Raji (cell line): ENCODE results near the gene NHEJ1.

Experiments
- POLR2A ChIP-seq: IDR thresholded peaks from 2 replicates; pipeline ENCODE4 v1.6.1; 2011; ENCODE audit warnings: low read depth, low read length, control low read depth; ENCODE audit not compliant: insufficient read depth

NHEJ1 gene

DNA sequence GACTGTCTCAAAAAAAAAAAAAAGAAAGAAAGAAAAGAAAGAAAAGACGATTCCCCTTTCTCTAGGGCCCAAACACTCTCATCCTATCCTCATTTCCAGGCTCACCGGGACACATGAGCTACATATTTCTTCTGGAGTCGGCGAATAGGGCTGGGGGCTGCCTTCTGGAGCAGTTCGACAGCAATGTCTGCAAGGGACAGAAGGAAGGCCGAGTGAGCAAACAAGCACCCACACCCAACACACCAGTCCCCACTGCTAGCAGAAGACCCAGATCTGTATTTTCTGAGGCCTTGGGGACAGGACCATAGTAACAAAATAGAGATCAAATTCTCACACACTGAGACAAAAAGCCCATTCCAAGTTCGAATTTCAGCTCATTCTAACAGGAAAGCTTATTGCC lies 14.9 kb upstream of the NHEJ1 start:
- TF ChIP-seq POLR2A = no peak

DNA sequence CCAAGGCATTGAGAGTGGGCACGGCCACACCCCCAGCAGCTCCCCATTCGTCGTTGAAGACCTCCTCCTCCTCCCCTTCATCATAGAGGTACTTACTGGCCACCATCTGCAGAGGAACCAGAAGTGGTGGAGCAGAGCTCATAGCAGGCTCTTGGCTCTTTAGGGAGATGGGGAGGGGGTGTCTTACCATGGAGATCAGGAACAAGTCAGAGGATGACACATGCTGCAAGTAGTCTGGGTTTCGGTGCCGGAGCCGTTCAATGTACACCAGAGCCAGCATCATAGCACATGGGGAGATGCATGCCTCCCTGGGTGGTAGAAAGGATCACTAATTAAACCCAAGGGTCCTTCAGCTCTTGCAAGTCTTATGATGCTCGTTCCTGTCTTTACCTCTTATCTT lies 14.2 kb upstream of the NHEJ1 start:
- no peak for TF ChIP-seq POLR2A

DNA sequence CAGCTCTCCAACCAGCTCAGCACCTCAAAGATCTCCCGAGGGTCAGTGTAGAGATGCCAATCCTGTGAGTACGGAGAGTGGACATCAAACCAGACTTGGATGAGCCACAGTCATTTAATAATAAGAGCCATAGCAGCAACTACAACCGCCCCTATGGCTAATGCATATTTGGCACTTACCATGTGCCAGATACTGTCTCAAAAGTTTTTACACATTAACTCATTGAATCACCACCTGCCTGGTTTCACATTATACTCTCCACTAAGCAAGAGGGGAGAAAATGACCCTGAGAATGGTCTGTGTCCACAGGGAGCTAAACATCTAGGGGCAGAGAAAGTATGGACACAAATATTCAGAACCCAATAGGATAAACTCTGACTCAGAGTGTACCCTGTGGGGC lies 13.5 kb upstream of the NHEJ1 start:
- no peak for TF ChIP-seq POLR2A

DNA sequence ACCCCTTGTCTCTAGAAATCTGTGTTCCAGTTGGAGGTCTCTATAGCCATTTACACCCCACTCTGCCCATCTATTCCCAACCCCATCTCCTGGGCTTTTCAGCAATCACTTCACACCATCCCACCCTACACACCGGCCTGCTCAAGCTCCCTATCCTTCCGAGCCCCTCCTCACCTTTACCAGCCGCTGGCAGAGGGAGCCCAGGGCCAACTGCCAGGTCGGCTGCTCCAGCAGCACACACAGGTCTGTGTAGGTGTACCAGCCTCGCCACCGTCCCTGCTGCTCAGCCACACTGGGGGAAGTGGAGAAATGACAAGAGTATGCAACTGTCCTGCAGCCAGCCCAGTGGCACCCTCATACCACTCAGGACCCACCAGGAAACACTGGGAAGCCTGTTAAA lies 12.6 kb upstream of the NHEJ1 start:
- TF ChIP-seq POLR2A = no peak

DNA sequence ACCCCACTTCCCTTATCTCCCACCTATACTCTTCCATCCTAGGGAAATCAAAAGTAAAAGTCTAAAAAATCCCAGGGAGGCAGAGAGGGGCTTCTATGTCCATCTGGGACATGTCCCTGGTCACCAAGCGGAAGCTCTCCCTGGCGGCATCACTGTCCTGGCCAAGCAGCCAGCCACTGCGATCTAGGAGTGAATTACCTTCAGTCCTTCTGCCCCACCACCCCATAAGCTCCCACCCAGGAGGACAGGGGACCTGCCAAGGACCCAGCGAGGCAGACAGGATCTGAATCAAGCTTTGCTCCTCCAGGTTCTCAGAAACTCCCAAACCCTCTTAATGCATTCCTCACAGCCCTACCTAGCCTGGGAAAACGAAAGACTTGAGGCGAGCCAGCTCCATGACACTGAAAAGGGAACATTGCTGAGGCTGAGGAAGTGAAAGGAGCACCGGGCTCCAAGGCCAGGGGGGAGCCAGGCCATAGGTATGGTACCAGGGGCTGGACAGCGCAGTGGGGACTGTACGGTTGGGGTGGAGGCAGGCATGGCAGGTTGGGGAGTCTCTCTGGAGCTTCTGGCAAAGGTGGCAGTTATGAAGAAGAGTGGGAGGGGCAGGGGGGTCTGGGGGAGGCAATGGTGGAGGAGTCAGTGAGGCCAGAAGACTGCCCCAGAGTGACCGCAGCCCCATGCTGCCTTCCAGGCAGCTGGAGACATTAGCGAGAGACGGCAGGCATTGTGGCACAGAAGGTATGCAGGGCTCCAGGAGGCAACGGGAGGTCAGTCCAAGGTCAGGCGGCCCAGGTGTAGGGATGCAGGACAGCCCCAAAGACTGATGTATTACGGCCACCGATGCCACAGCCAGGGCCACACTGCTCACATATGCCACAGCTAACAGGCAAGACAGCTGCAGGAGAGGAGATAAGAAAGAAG lies 11.9 kb upstream of the NHEJ1 start:
- no peak for TF ChIP-seq POLR2A

DNA sequence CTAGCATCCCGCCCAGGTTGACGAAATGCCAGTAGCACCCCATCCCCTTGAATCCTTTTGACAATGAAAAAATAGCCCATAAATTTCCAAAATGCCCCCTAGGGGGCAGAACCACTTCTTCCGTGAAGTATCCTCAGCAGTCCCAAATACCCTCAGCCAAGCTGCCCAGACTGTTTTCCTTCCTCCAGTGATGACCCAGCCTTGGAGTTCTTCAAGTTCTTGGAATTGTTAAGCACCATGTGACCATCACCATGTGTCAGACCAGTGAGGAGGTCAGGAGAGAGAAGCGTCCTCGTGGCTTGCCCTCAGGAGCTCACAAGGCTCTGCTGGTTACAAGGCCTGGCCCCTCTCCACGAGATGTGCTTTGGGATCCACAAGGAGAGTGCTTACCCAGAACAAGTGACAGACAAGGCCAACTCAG lies 10.6 kb upstream of the NHEJ1 start:
- no peak for TF ChIP-seq POLR2A

DNA sequence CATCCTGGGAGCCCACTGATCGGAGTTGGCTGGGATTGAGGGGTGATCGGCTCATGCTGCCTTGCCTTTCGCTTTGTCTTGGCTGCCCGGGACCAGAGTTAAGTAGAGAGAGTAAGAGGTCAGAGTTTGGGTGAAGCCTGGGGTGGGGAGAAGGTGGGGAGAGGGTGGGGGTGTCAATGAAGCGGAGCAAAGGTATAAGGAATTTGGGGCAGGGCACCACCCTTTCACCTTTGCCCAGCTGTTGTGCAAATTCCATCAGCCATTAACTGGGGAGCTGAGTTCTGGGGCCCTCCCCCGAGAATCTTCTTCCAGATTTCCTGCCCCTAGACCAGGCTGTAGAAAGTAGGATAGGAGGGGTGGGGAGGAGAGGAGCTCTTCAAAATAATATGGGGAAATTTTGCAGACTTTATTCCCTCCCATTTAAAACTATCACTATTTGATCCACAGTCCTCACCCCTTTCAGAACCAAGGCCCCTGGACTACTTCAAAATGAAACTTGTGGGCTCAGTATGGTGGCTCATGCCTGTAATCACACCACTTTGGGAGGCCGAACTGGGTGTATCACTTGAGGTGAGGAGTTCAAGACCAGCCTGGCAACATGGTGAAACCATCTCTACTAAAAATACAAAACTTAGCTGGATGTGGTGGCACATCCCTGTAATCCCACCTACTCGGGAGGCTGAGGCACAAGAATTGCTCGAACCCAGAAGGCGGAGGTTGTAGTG lies 9.5 kb upstream of the NHEJ1 start, which contains the start of gene SLC23A3:
TSS of gene SLC23A3 (minus strand) at position 100 of the 725 bp plus-strand sequence. CDS start at position 55, 45 bp downstream.
- TF ChIP-seq POLR2A = no peak

GRCh38 chr2:219168932-219169331 lies 8.3 kb upstream of the NHEJ1 start:
- TF ChIP-seq POLR2A = no peak

DNA sequence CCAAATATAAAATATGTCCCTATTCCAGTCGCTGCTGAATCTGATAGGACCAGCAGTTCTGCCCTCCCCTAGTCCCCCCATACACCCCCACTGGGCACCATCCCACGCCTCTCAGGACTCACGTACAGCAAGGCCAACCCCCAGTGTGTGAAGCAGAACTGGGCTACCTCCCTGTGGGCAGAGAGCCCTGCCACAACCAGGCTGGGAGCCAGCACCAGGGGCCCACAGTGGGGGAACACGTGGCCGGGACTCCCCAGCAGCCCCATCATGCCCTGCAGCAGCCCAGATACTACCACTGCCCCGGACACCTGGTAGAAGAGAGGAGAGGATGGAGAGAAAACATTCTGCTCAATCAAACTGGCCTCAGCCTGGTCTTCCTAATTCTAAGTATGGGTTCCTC lies 7.9 kb upstream of the NHEJ1 start:
- no peak for TF ChIP-seq POLR2A

DNA sequence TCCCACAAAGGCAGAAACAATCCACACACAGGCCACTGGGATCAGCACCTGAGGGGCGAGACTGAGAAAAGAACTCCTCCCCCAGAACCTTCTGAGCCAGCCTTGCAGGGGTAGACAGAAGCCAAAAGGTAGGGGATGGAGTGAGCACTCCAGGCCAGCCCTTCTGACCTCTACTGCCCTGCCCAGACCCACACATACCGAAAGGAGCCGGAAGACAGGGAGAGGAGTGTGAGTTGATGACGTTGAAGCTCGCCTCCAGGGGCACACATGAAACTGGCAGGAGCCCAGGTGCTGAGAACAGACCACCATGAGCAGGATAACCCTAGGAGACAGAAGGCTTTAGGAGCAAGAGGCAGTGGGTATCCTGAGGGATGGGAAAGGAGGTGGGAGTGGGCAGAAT lies 7.4 kb upstream of the NHEJ1 start:
- TF ChIP-seq POLR2A = no peak

DNA sequence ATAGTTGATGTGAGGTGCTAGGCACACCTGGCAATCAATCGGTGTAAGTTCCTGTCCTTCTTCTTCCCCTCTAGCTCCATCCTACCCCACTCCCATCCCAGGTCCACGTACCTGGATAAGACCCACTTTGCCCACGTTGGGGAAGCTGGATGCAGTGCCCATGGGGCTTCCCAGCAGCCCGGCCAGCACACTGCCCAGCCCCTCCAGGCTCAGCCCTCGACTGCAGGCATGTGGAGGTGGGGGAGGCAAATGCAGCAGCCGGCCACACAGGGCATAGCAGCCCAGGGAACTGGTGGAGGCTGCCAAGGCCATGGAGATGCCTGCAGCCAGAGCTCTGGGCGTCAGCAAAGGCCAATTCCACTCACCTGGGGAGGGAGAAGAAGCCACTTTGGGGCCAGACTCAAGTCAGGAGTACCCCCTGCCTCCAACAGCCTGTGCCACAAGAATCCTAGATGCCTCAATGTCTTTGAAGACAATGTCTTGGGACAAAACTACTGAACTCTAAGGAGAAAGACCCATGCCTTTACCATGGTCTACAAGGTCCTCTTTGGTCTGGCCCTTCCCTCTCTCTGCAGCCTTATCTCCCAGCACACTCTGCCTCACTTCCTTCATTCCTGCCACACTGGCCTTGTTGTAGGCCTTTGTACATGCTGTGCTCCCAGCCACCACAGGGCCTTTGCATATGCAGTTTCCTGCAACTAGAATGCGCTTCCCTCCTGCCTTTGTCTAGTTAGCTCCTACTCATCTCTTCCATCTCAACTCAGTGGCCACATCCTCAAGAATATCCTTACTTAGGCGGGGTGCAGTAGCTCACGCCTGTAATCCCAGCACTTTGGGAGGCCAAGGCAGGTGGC lies 4.7 kb upstream of the NHEJ1 start:
- TF ChIP-seq POLR2A = no peak

GRCh38 chr2:219163156-219163555 lies 2.5 kb upstream of the NHEJ1 start:
- no peak for TF ChIP-seq POLR2A

DNA sequence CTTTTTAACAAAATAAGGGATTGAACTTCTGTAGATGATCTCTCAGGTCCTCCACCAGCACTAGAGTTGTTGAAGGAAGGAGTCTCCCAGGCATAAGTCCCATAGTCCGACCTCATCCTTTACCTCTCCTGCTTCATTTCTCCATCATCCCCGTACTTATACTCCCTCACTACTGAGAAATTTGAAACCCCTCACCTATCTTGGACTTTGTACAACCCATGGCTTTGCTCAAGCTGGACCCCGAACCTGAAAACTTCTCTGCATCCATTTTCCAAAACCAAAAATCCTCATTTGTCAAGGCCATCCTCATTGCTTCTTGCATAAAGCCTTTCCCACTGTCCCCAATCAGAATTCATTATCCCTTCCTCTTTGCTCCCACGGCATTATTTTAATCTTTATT lies 482 bp upstream of the NHEJ1 start:
- no peak for TF ChIP-seq POLR2A

DNA sequence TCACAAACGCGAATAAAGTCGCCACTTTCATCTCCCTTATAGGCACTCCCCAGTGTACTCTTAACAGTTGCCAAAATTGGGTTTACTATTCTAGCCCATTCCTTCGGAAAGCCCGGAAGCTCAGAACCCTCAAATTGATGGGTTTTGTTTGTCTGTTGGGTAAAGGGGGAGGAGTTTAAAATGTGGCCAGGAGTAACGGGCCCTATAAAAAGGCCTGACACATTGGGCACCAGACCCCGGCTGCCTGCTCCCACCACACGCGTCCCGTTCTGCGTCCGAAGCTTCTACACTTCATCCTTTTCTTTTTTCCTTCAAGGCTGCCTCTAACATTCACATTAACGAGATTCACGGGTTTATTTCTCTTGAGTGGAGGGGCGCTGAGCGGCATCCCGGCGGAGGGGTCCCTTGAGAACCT lies 837 bp downstream of the NHEJ1 start:
- no peak for TF ChIP-seq POLR2A

GRCh38 chr2:219158586-219158985 lies 2.0 kb downstream of the NHEJ1 start:
- TF ChIP-seq POLR2A = no peak
